LNCaP clone FGC (cell line): ENCODE data around the gene BRSK2.

Experiments
- DNase-seq: peaks from one replicate; pipeline ENCODE4 v3.0.0-alpha.2; 2011; ENCODE audit warnings: low read depth
- H3K4me3 ChIP-seq: 2 replicates; pipeline ENCODE4 v1.5.1; 2011; ENCODE audit warnings: mild to moderate bottlenecking, low read depth, low read length, control low read depth
- TF ChIP-seq, protein P1 (sequence below): IDR thresholded peaks from 2 replicates; pipeline ENCODE4 v1.5.1; 2012; ENCODE audit warnings: mild to moderate bottlenecking; ENCODE audit not compliant: control insufficient read depth, insufficient read depth; ENCODE audit errors: extremely low read depth

Gene BRSK2

DNA sequence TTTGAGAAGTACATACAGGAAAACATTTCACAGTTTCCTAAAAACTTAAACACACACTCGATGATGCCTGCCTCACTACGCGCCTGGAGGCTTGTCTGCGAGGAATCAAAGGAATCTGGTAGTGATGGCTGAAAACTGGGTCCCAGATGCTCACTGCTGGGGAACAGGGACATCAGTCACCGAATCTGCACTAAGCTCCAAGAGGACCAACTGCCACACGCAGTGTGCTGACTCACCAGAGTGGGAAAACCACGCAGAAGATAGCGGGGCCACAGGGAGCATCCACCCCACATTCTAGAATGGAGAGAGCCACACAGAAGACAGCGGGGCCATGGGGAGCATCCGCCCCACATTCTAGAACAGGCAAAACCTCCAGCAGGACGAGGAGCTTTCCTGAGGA, 121.2 kb downstream of the BRSK2 start:
- TF ChIP-seq, protein P1, sequence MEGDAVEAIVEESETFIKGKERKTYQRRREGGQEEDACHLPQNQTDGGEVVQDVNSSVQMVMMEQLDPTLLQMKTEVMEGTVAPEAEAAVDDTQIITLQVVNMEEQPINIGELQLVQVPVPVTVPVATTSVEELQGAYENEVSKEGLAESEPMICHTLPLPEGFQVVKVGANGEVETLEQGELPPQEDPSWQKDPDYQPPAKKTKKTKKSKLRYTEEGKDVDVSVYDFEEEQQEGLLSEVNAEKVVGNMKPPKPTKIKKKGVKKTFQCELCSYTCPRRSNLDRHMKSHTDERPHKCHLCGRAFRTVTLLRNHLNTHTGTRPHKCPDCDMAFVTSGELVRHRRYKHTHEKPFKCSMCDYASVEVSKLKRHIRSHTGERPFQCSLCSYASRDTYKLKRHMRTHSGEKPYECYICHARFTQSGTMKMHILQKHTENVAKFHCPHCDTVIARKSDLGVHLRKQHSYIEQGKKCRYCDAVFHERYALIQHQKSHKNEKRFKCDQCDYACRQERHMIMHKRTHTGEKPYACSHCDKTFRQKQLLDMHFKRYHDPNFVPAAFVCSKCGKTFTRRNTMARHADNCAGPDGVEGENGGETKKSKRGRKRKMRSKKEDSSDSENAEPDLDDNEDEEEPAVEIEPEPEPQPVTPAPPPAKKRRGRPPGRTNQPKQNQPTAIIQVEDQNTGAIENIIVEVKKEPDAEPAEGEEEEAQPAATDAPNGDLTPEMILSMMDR = no peak
- no peak for DNase-seq
- H3K4me3 ChIP-seq = no peak overlapping the region

DNA sequence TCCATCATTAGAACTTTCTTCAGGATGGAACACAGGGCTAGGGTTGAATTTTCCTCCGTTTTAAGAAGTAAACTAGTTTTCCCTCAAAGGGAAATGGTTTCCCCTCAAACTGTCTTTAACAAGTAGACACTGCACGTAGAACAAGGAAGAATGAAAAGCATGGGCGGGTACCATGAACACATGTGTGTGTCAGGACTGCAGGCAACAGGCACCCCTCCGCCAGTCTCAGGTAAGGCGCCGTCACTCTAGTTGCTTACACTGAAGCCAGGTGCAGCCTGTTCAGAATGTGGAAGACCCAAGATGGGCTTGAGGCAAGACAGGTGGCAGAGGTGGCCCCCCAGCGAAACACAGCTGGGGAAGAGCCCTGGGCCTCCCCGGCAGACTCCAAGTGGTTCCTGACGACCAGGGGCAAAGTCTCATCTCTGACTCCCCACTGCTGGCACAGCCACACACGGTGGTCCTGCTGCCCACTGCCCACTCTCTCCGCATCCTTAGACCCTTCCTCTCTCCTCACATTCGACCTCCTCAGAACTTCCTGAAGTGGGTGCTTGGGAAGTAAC, 122.3 kb downstream of the BRSK2 start:
- TF ChIP-seq, protein P1 = no peak
- H3K4me3 ChIP-seq = no peak overlapping the region
- no peak for DNase-seq
